ENCODE measurements around the gene ARL5A. TPM values are rescaled to one million over a fixed set of nuclear protein-coding genes. Genes with fewer than 3 reads are reported as not detected.

Gene ARL5A
- total and polyA plus RNA-seq, 2 of the 4 experiments (the other 2 are of a cell fraction): 22.3 to 45.5 TPM

DNA sequence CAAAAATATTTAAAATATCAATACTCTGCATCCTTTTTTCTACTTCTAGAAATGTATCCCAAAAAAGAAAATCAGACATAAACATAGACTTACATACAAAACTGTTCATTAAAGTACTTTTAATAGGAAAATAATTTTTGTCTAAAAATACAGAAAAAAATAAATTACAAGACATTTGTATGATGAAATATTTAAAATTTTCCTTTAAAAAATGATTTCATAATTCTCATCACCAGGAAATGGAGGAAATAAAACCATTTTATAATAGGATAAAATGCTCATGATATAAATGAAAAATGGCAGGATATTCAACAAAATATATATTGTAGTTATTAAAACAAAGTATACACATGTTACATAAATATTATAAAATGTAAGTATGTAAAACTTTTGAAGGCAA, 24.4 kb downstream of the ARL5A start:
- dilution Hi-C loops (cut with HindIII; ENCODE audit: low sequenced_read_pairs, unreplicated experiment) (no loop called here), intact Hi-C loops (cut with micrococcal nuclease) (no loop called here), in situ Hi-C loops (cut with MboI; ENCODE audit: low sequenced_read_pairs) (no loop called here)
- Histone ChIP-seq H4K91ac (ENCODE audit: insufficient read depth, low read depth, low read length) (no peak overlapping the region), H3K9me3 (ENCODE audit: control insufficient read depth, insufficient read depth, low read length) (no peaks in the 10 kb centered on the region), H3K9me1 (ENCODE audit: insufficient read depth, low read length) (no peaks in the 10 kb centered on the region; the same call in 1 of the 2 replicates), H2BK20ac (ENCODE audit: low read depth, low read length) (no peak overlapping the region), H4K20me1 (ENCODE audit: insufficient read depth, low read length) (no peaks in the 10 kb centered on the region), H2AFZ (replicated peaks; ENCODE audit: low read length, poor library complexity) (no peak overlapping the region), H2AK5ac (ENCODE audit: low read depth, low read length) (no peak overlapping the region), H2BK120ac (ENCODE audit: low read depth, low read length) (no peak overlapping the region), H3K4me1 (ENCODE audit: control insufficient read depth, insufficient read depth, low read length) (no peaks in the 10 kb centered on the region), H3K79me1 (ENCODE audit: low read depth in 1 of 2, low read length in 2 of 2) (peaks cover 6 to 7% of the 10 kb centered on the region in 2 experiments; a peak in 3 of 4 replicates), H3K27me3 (ENCODE audit: control insufficient read depth, insufficient read depth, low read length) (no peaks in the 10 kb centered on the region), H3K4me3 (ENCODE audit: insufficient read depth, low read depth, low read length) (no peak overlapping the region), H3K4ac (ENCODE audit: low read depth, low read length) (no peak overlapping the region), H3K23ac (ENCODE audit: low read depth, low read length) (no peak overlapping the region), H3K36me3 (ENCODE audit: control insufficient read depth, insufficient read depth, low read length) (peaks cover 4% of the 10 kb centered on the region; the same call in 1 of the 2 replicates), H3K14ac (replicated peaks; ENCODE audit: low read depth, low read length) (no peak overlapping the region), H3K18ac (ENCODE audit: low read depth, low read length) (no peak overlapping the region), H3K56ac (ENCODE audit: extremely low read depth, insufficient read depth, low read length) (no peak overlapping the region), H3K27ac (ENCODE audit: insufficient read depth, low read length) (no peak overlapping the region), H4K8ac (ENCODE audit: low read depth in 2 of 2, low read length in 2 of 2) (no peak overlapping the region), H2BK15ac (ENCODE audit: low read depth, low read length) (no peak overlapping the region), H3K9ac (ENCODE audit: low read depth, low read length) (no peak overlapping the region), H3K4me2 (ENCODE audit: low read depth, low read length) (no peak overlapping the region), H2BK5ac (ENCODE audit: low read depth, low read length, poor library complexity, severe bottlenecking) (no peak overlapping the region), H2AK9ac (replicated peaks; ENCODE audit: low read depth, low read length, poor library complexity) (no peak overlapping the region), H4K5ac (ENCODE audit: low read depth, low read length) (no peak overlapping the region)
- TF ChIP-seq POLR2A (IDR thresholded peaks at IDR 0.05; ENCODE audit: low read depth, low read length): no peak
- TF ChIP-seq BHLHE40 (IDR thresholded peaks at IDR 0.05; ENCODE audit: low read depth, low read length): no peak
- TF ChIP-seq, protein P1, sequence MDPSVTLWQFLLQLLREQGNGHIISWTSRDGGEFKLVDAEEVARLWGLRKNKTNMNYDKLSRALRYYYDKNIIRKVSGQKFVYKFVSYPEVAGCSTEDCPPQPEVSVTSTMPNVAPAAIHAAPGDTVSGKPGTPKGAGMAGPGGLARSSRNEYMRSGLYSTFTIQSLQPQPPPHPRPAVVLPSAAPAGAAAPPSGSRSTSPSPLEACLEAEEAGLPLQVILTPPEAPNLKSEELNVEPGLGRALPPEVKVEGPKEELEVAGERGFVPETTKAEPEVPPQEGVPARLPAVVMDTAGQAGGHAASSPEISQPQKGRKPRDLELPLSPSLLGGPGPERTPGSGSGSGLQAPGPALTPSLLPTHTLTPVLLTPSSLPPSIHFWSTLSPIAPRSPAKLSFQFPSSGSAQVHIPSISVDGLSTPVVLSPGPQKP (IDR thresholded peaks at IDR 0.05; ENCODE audit: borderline replicate concordance, low read depth, low read length): no peak
- TF ChIP-seq MXI1 (IDR thresholded peaks at IDR 0.05; ENCODE audit: borderline replicate concordance, low read depth, low read length): no peak
- TF ChIP-seq MAFK (IDR thresholded peaks at IDR 0.05; ENCODE audit: low read depth, low read length): no peak
- TF ChIP-seq FOS (IDR thresholded peaks at IDR 0.05; ENCODE audit: low read depth, low read length): no peak
- TF ChIP-seq RFX5 (IDR thresholded peaks at IDR 0.05; ENCODE audit: low read depth, low read length): no peak
- no peak for TF ChIP-seq SMC3 (IDR thresholded peaks at IDR 0.05; ENCODE audit: low read depth, low read length)
- TF ChIP-seq, protein P2, sequence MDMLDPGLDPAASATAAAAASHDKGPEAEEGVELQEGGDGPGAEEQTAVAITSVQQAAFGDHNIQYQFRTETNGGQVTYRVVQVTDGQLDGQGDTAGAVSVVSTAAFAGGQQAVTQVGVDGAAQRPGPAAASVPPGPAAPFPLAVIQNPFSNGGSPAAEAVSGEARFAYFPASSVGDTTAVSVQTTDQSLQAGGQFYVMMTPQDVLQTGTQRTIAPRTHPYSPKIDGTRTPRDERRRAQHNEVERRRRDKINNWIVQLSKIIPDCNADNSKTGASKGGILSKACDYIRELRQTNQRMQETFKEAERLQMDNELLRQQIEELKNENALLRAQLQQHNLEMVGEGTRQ (IDR thresholded peaks at IDR 0.05; ENCODE audit: low read depth, low read length): no peak
- no peak for TF ChIP-seq MAZ (IDR thresholded peaks at IDR 0.05; ENCODE audit: borderline replicate concordance, low read depth, low read length)
- TF ChIP-seq CEBPB (IDR thresholded peaks at IDR 0.05; ENCODE audit: low read depth, low read length): no peak
- no peak for TF ChIP-seq RAD21 (IDR thresholded peaks at IDR 0.05; ENCODE audit: low read length)
- TF ChIP-seq RCOR1 (IDR thresholded peaks at IDR 0.05; ENCODE audit: insufficient replicate concordance, low read length): no peak
- TF ChIP-seq, protein P3, sequence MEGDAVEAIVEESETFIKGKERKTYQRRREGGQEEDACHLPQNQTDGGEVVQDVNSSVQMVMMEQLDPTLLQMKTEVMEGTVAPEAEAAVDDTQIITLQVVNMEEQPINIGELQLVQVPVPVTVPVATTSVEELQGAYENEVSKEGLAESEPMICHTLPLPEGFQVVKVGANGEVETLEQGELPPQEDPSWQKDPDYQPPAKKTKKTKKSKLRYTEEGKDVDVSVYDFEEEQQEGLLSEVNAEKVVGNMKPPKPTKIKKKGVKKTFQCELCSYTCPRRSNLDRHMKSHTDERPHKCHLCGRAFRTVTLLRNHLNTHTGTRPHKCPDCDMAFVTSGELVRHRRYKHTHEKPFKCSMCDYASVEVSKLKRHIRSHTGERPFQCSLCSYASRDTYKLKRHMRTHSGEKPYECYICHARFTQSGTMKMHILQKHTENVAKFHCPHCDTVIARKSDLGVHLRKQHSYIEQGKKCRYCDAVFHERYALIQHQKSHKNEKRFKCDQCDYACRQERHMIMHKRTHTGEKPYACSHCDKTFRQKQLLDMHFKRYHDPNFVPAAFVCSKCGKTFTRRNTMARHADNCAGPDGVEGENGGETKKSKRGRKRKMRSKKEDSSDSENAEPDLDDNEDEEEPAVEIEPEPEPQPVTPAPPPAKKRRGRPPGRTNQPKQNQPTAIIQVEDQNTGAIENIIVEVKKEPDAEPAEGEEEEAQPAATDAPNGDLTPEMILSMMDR (conservative IDR thresholded peaks at IDR 0.05; ENCODE audit: low read depth, low read length): no peak
- no peak for TF ChIP-seq CHD1 (IDR thresholded peaks at IDR 0.05; ENCODE audit: low read depth, low read length)
- no peak for TF ChIP-seq NFE2L2 (IDR thresholded peaks at IDR 0.05; ENCODE audit: low read depth, low read length)
- no TSS peak for BruUV-seq (replicated peaks)
- no peak for DNase-seq
- CTCF ChIA-PET: interaction anchor here (1.2 kb wide), 1 partner anchor 21 kb away, joined by 4 read pairs; no protein-coding TSS in a partner anchor
- ATAC-seq (ENCODE audit: low read depth): no peak
- POLR2A ChIA-PET (ENCODE audit: unreplicated experiment): no interaction called here

Data from IMR-90 (cell line).